GM06990 (cell line): ENCODE measurements around the gene PLA2G2F.

Experiments used
- DNase-seq: peaks from one replicate; pipeline ENCODE4 v3.0.0-alpha.2; 2011; ENCODE audit not compliant: insufficient read length; ENCODE audit errors: extremely low read depth
- H3K27me3 ChIP-seq: replicated peaks from 2 replicates; pipeline ENCODE4 v1.6.0; 2011; ENCODE audit warnings: low read length; ENCODE audit not compliant: control insufficient read depth, insufficient read depth
- H3K36me3 ChIP-seq: 2 replicates; pipeline ENCODE4 v1.5.1; 2011; ENCODE audit warnings: low read length; ENCODE audit not compliant: control insufficient read depth, insufficient read depth
- H3K4me3 ChIP-seq: replicated peaks from 2 replicates; pipeline ENCODE4 v1.5.1; 2011; ENCODE audit warnings: low read depth, mild to moderate bottlenecking, control low read depth, low read length
- TF ChIP-seq, protein P1 (sequence below): IDR thresholded peaks from 2 replicates; pipeline ENCODE4 v1.5.1; 2011; ENCODE audit warnings: low read length, control low read depth, mild to moderate bottlenecking, inconsistent platforms; ENCODE audit not compliant: insufficient read depth, poor library complexity, severe bottlenecking

The PLA2G2F gene

DNA sequence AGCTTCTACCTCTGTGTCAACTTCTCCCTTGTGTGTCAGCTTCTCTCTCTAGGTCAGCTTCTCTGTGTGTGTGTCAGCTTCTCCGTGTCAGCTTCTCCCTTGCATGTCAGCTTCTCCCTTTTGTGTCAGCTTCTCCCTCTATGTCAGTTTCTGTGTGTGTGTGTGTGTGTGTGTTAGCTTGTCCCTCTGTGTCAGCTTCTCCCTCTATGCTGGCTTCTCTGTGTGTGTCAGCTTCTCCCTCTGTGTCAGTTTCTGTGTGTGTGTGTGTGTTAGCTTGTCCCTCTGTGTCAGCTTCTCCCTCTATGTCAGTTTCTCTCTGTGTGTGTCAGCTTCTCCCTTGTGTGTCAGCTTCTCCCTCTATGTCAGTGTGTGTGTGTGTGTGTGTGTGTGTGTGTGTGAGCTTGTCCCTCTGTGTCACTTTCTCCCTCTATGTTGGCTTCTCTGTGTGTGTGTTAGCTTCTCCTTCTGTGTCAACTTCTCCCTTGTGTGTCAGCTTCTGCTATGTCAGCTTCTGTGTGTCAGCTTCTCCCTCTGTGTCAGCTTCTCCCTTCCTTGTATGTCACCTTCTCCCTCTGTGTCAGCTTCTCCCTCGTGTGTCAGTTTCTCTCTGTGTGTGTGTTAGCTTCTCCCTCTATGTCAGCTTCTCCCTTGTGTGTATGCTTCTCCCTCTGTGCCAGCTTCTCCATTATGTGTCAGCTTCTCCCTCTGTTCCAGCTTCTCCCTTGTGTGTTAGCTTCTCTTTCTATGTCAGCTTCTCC, 40.4 kb downstream of the PLA2G2F start:
- H3K4me3 ChIP-seq, result no peak overlapping the region
- no peak for DNase-seq
- TF ChIP-seq, protein P1, sequence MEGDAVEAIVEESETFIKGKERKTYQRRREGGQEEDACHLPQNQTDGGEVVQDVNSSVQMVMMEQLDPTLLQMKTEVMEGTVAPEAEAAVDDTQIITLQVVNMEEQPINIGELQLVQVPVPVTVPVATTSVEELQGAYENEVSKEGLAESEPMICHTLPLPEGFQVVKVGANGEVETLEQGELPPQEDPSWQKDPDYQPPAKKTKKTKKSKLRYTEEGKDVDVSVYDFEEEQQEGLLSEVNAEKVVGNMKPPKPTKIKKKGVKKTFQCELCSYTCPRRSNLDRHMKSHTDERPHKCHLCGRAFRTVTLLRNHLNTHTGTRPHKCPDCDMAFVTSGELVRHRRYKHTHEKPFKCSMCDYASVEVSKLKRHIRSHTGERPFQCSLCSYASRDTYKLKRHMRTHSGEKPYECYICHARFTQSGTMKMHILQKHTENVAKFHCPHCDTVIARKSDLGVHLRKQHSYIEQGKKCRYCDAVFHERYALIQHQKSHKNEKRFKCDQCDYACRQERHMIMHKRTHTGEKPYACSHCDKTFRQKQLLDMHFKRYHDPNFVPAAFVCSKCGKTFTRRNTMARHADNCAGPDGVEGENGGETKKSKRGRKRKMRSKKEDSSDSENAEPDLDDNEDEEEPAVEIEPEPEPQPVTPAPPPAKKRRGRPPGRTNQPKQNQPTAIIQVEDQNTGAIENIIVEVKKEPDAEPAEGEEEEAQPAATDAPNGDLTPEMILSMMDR, result no peak

DNA sequence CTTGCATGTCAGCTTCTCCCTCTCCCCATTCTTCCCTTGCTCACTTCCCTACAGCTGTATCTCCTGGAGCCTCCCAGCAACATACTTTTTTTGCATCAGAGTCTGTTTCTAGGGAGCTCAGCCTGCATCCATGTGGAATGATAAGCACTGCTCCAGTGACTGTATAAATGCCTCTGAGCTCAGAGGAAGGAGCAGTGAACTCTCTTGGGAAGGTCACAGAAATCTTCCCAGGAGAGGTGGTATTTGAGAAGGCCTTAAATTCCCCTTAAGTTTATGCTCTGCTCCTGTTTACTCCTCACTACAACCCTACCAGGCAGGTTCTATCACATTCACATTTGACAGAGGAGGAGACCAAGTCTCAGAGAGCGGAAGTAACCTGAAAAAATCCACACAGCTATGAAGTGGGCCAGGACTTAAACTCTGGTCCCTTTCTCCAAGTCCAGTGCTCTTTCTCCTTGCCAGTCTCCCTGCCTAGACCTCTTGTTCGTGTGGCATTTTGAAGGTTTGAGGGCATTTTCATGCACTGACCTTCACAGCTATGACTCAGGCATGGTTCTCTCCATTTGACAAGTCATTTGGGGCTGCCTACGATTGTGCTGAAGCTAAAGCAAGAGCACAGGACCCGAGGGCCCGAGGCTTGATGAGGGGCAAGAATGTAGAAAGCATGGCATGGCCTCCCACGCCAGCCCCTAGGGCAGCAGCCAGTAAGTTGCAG, 41.2 kb downstream of the PLA2G2F start:
- no peaks in the 10 kb centered on the region; the same call in none of the 2 replicates for H3K27me3 ChIP-seq
- no peak overlapping the region for H3K4me3 ChIP-seq
- no peak for DNase-seq
- no peaks in the 10 kb centered on the region for H3K36me3 ChIP-seq
- TF ChIP-seq, protein P1, result no peak

More for the DNA sequence above, 40.4 kb downstream of the PLA2G2F start:
- no peaks in the 10 kb centered on the region for H3K36me3 ChIP-seq
- H3K27me3 ChIP-seq, result no peaks in the 10 kb centered on the region; the same call in 1 of the 2 replicates

GRCh38 chr1:20180844-20181207, 41.7 kb downstream of the PLA2G2F start:
- TF ChIP-seq, protein P1, result no peak
- no peak for DNase-seq
- no peaks in the 10 kb centered on the region; the same call in none of the 2 replicates for H3K27me3 ChIP-seq
- no peaks in the 10 kb centered on the region for H3K36me3 ChIP-seq
- H3K4me3 ChIP-seq, result no peak overlapping the region

GRCh38 chr1:20182415-20182814, 43.3 kb downstream of the PLA2G2F start:
- Histone ChIP-seq H3K4me3 (no peak overlapping the region), H3K36me3 (no peaks in the 10 kb centered on the region), H3K27me3 (peaks cover 2% of the 10 kb centered on the region)
- TF ChIP-seq, protein P1, result no peak
- DNase-seq, result no peak

DNA sequence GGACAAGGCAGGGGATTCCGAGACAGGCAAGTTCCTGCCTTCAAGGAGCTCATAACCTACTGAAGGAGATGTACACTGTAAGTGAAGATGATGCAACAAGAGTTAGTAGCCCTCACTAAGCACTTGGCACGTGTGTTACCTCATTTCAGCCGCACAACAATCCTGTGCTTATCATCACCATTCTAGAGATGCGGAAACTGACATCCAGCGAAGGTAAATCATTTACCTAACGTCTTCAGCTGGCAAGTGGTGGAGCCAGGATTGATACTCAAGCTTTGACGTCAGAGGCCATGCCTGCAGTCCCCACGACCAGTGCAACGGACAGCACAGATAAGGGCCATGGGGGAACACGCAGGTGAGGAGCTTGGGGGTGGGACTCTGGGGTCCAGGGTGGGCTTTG, 43.9 kb downstream of the PLA2G2F start:
- DNase-seq, result no peak
- Histone ChIP-seq H3K27me3 (peaks cover 2% of the 10 kb centered on the region), H3K36me3 (no peaks in the 10 kb centered on the region), H3K4me3 (no peak overlapping the region)
- TF ChIP-seq, protein P1, result no peak
